PC-3 (cell line): ENCODE measurements around the gene RALGDS. TPM values are rescaled to one million over a fixed set of nuclear protein-coding genes. Genes with fewer than 3 reads are reported as not detected.

Experiments
- ATAC-seq: fragments of 200-7000 bp; cut with Tn5 transposase; 2 replicates; pipeline ENCODE4 v1.9.1; 2020; ENCODE audit warnings: mild to moderate bottlenecking, moderate library complexity
- BruUV-seq: library from RNA; stranded (reverse); fragments of 400-500 nt; replicated peaks from 2 replicates; lab custom pipeline; 2021; lab: Mats Ljungman, UMichigan
- CTCF ChIA-PET: fragments of 300-600 bp; sonication (Branson Sonifier 250); formaldehyde crosslinking; loops from one replicate; lab custom pipeline; 2022; ENCODE audit warnings: antibody characterized with exemption; lab: Charles Lee
- POLR2A ChIA-PET: fragments of 300-600 bp; sonication (Branson Sonifier 250); formaldehyde crosslinking; loops from one replicate; lab custom pipeline; 2022; ENCODE audit warnings: antibody characterized with exemption; ENCODE audit not compliant: unreplicated experiment; lab: Charles Lee
- DNase-seq: peaks from one replicate; pipeline ENCODE4 v3.0.0-alpha.2; 2015
- H2AFZ ChIP-seq: fragments of 300-600 bp; sonication (generic); 2 replicates; pipeline ENCODE4 v1.6.0; 2016; ENCODE audit warnings: antibody characterized with exemption, low read length
- H3F3A ChIP-seq: fragments of 300-600 bp; sonication (generic); one replicate; pipeline ENCODE4 v1.6.0; 2017; ENCODE audit warnings: antibody characterized with exemption, low read length, control low read depth, mild to moderate bottlenecking; ENCODE audit not compliant: unreplicated experiment
- H3K27ac ChIP-seq: fragments of 300-600 bp; sonication (generic); 2 replicates; pipeline ENCODE4 v1.5.1; 2016; ENCODE audit warnings: mild to moderate bottlenecking, low read length
- H3K27me3 ChIP-seq: fragments of 300-600 bp; sonication (generic); 2 replicates; pipeline ENCODE4 v1.6.1; 2016; ENCODE audit warnings: low read length, mixed read lengths
- H3K36me3 ChIP-seq: fragments of 300-600 bp; sonication (generic); 2 replicates; pipeline ENCODE4 v1.6.1; 2016; ENCODE audit warnings: low read depth, mixed run types, low read length, mixed read lengths
- H3K4me1 ChIP-seq: fragments of 300-600 bp; sonication (generic); 2 replicates; pipeline ENCODE4 v1.5.1; 2016; ENCODE audit warnings: low read length; ENCODE audit not compliant: insufficient read depth
- H3K4me2 ChIP-seq: fragments of 300-600 bp; sonication (generic); 2 replicates; pipeline ENCODE4 v1.6.0; 2016; ENCODE audit warnings: low read length
- H3K4me3 ChIP-seq: fragments of 300-600 bp; sonication (generic); 2 replicates; pipeline ENCODE4 v1.5.1; 2016; ENCODE audit warnings: mild to moderate bottlenecking, low read length, mixed read lengths
- H3K79me2 ChIP-seq: fragments of 300-600 bp; sonication (generic); 2 replicates; pipeline ENCODE4 v1.6.1; 2017; ENCODE audit warnings: low read length, mixed read lengths
- H3K9ac ChIP-seq: fragments of 300-600 bp; sonication (generic); 2 replicates; pipeline ENCODE4 v1.6.0; 2016; ENCODE audit warnings: mild to moderate bottlenecking, low read length
- H3K9me2 ChIP-seq: fragments of 300-600 bp; sonication (generic); replicated peaks from 2 replicates; pipeline ENCODE4 v1.6.1; 2016; ENCODE audit warnings: mixed run types, low read length, mixed read lengths
- H3K9me3 ChIP-seq: fragments of 300-600 bp; sonication (generic); 2 replicates; pipeline ENCODE4 v1.6.1; 2016; ENCODE audit warnings: low read length, mixed read lengths
- H4K20me1 ChIP-seq: fragments of 300-600 bp; sonication (generic); 2 replicates; pipeline ENCODE4 v1.6.1; 2016; ENCODE audit warnings: low read length, mixed read lengths
- EZH2 ChIP-seq: fragments of 300-600 bp; sonication (generic); IDR thresholded peaks from one replicate; pipeline ENCODE4 v1.6.1; 2017; ENCODE audit warnings: antibody characterized with exemption, mild to moderate bottlenecking, low read length; ENCODE audit not compliant: unreplicated experiment
- EZH2phosphoT487 ChIP-seq: fragments of 300-600 bp; sonication (generic); IDR thresholded peaks from 2 replicates; pipeline ENCODE4 v1.6.1; 2018; ENCODE audit warnings: mild to moderate bottlenecking, antibody characterized with exemption, low read length, borderline replicate concordance
- intact Hi-C: fragments of 100-400 bp; cut with micrococcal nuclease; formaldehyde crosslinking; loops from 2 replicates; pipeline ENCODE4 v1.9.0; 2023
- total RNA-seq: library from RNA; depleted of rRNA; stranded (reverse); fragments of >200 nt; gene quantifications from 2 replicates; pipeline ENCODE4 v1.2.3, GENCODE V29; 2014
- TF ChIP-seq, protein P1 (sequence below): fragments of 300-600 bp; sonication (generic); conservative IDR thresholded peaks from 2 replicates; pipeline ENCODE4 v1.5.1; 2017; ENCODE audit warnings: antibody characterized with exemption, low read depth, mild to moderate bottlenecking, low read length

The RALGDS gene
- total RNA-seq, 1 experiment from 2014 or later = 32.2 TPM

DNA sequence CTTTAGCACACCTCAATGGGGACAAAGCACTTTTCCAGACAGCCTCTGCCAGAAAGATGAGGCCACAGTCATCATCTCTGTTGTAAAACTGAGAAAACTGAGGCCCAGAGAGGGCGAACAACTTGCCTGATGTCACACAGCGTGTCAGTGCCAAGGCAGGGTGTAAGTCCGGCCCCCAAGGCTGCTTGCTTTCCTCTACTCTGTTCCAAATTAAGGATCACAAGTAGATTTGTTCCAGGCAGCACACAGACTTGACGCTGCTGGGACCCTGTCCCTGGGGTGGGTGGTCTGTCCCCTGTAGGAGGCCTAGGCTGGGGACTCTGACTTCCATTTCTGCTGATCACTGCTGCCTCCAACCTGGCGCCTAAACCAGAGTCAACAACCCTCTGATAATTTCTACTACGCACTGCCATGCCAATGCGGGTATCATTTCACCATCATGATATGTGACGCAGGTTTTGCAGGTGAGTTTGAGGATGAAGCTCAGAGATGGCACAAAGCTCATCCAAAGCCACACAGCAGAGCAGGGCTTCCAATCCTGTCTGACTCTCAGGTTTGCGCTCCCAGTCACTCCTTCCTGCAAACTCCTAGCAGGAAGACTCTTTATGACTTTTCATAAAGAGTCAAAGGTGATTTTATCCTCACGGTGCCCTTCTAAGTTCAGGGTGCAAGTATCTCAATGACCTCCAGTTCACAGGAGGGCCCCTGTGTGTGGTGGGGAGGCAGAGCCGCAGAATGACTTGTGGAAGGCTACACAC lies 13.5 kb upstream of the RALGDS start:
- H3K36me3 ChIP-seq = no peaks in the 10 kb centered on the region
- peaks cover 42% of the 10 kb centered on the region for H3K79me2 ChIP-seq
- no peak overlapping the region for H2AFZ ChIP-seq
- TF ChIP-seq EZH2phosphoT487 (no peak), EZH2 (no peak)
- TF ChIP-seq, protein P1, sequence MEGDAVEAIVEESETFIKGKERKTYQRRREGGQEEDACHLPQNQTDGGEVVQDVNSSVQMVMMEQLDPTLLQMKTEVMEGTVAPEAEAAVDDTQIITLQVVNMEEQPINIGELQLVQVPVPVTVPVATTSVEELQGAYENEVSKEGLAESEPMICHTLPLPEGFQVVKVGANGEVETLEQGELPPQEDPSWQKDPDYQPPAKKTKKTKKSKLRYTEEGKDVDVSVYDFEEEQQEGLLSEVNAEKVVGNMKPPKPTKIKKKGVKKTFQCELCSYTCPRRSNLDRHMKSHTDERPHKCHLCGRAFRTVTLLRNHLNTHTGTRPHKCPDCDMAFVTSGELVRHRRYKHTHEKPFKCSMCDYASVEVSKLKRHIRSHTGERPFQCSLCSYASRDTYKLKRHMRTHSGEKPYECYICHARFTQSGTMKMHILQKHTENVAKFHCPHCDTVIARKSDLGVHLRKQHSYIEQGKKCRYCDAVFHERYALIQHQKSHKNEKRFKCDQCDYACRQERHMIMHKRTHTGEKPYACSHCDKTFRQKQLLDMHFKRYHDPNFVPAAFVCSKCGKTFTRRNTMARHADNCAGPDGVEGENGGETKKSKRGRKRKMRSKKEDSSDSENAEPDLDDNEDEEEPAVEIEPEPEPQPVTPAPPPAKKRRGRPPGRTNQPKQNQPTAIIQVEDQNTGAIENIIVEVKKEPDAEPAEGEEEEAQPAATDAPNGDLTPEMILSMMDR = no peak
- peak overlapping the region; percentile 39; the same call in 1 of the 2 replicates for H3K4me3 ChIP-seq
- BruUV-seq = TSS peak; percentile 18
- H3K4me2 ChIP-seq = peak overlapping the region; percentile 75
- ChIA-PET CTCF (interaction anchor here (0.5 to 2.2 kb wide), 5 partner anchors 9 to 185 kb away, joined by 3 to 20 read pairs (median 5); no protein-coding TSS in a partner anchor), POLR2A (interaction anchor here (0.5 to 1.2 kb wide), 5 partner anchors 9 to 103 kb away, joined by 3 to 7 read pairs (median 3); partner anchors contain the start of gene RALGDS)
- H3K27me3 ChIP-seq = no peaks in the 10 kb centered on the region
- no peaks in the 10 kb centered on the region for H3K9me3 ChIP-seq
- peak overlapping the region; percentile 95 for H3K27ac ChIP-seq
- H3K9me2 ChIP-seq = no peaks in the 10 kb centered on the region
- peak; percentile 5 for ATAC-seq
- H3K4me1 ChIP-seq = peaks cover 31% of the 10 kb centered on the region
- no peaks in the 10 kb centered on the region; the same call in 1 of the 2 replicates for H4K20me1 ChIP-seq
- peak overlapping the region; percentile 74 for H3K9ac ChIP-seq
- no peaks in the 10 kb centered on the region for H3F3A ChIP-seq
- peak; percentile 35 for DNase-seq
- intact Hi-C loops = loop anchor here (1.0 kb wide), 1 partner anchor 10 kb away; no protein-coding TSS in a partner anchor

DNA sequence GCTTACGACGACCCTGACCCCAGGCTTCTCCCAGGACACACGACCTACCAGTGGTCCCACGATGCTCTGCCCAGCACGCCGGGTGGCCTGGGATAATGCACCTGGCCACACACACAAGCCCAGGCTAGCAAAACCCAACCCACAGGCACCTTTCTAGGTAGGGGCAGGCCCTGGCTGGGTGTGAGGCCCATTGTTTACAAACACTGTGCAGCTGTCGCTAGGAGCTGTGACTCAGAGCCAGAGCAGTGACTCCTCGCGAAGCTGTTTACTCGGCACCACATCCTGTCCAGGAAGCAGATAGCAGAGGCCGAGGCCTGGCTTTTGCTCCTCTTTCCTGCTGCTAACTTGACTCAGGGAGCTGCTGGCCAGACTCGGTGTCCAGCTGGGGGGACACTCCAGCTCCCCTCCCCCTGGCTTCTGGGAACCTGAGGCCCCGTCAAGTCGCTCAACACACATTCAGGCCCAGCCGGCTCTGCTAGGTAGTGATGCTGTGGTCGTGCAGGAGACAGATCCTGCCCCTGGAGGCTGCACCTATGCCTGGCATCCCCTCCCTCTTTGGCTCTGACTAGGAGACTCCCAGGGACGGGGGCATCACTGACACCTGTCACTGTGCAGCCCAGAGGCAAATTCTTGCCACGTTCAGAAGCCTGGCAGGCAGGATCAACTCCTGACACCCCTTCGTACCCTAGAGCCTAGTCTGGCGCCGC lies 12.8 kb upstream of the RALGDS start:
- POLR2A ChIA-PET = interaction anchor here (0.5 to 1.1 kb wide), 5 partner anchors 10 to 102 kb away, joined by 3 to 5 read pairs (median 3); no protein-coding TSS in a partner anchor
- H3K36me3 ChIP-seq = no peaks in the 10 kb centered on the region
- peak; percentile 68 for ATAC-seq
- no peak overlapping the region for H2AFZ ChIP-seq
- H3K27me3 ChIP-seq = no peaks in the 10 kb centered on the region
- TSS peak; percentile 76 for BruUV-seq
- no peaks in the 10 kb centered on the region for H3F3A ChIP-seq
- peaks cover 31% of the 10 kb centered on the region for H3K4me1 ChIP-seq
- H3K9me2 ChIP-seq = no peaks in the 10 kb centered on the region
- TF ChIP-seq EZH2phosphoT487 = 0 out of 2 replicates have a peak, but pooled peaks have one; percentile 49
- TF ChIP-seq, protein P1 = no peak
- H3K27ac ChIP-seq = peak overlapping the region; percentile 95
- intact Hi-C loops = no loop called here
- no peaks in the 10 kb centered on the region for H3K9me3 ChIP-seq
- H3K4me2 ChIP-seq = peak overlapping the region; percentile 75
- CTCF ChIA-PET = interaction anchor here (0.6 to 2.2 kb wide), 3 partner anchors 10 to 186 kb away, joined by 4 to 20 read pairs (median 5); no protein-coding TSS in a partner anchor
- peak overlapping the region; percentile 74 for H3K9ac ChIP-seq
- no peaks in the 10 kb centered on the region; the same call in 1 of the 2 replicates for H4K20me1 ChIP-seq
- peaks cover 42% of the 10 kb centered on the region for H3K79me2 ChIP-seq
- DNase-seq = peak; percentile 95
- H3K4me3 ChIP-seq = peak overlapping the region; percentile 39; the same call in 1 of the 2 replicates
